ENCODE measurements around the gene GSDME.
"Not testable (repeated sequence)": the region's sequence is repeated elsewhere in the genome, so short reads cannot be mapped to it uniquely, and the experiment has no call there.

GSDME gene

GRCh38 chr7:24757353-24758275, at the start of gene GSDME:
TSS of gene GSDME (minus strand) at chr7:24757464. CDS start at chr7:24749774, 7,690 bp downstream.
- Mint-ChIP-seq H3K4me1 (ENCODE audit: low read depth) (peaks cover 28% of the 10 kb centered on the region), H3K36me3 (ENCODE audit: low read depth) (peaks cover 2% of the 10 kb centered on the region), H3K4me3 (peak within 1 kb of the TSS; percentile 89), H3K27ac (peak within 1 kb of the TSS; percentile 72), H3K27me3 (ENCODE audit: low read depth) (peaks cover 56% of the 10 kb centered on the region), H3K9me3 (no peaks in the 10 kb centered on the region)

- H3K9me3 Mint-ChIP-seq, result peaks cover 6% of the 10 kb centered on the region
- no peak overlapping the region for H3K4me3 Mint-ChIP-seq
- peaks cover 47% of the 10 kb centered on the region for H3K36me3 Mint-ChIP-seq (ENCODE audit: low read depth)
- no peak overlapping the region for H3K27ac Mint-ChIP-seq
- H3K4me1 Mint-ChIP-seq (ENCODE audit: low read depth), result peaks cover 8% of the 10 kb centered on the region
- no peaks in the 10 kb centered on the region for H3K27me3 Mint-ChIP-seq (ENCODE audit: low read depth)
Observed at GRCh38 chr7:24802300-24802699, 45.0 kb upstream of the GSDME start.

- Mint-ChIP-seq H3K36me3 (ENCODE audit: low read depth) (peaks cover 49% of the 10 kb centered on the region), H3K27me3 (ENCODE audit: low read depth) (no peaks in the 10 kb centered on the region), H3K27ac (no peak overlapping the region), H3K4me1 (ENCODE audit: low read depth) (peaks cover 8% of the 10 kb centered on the region), H3K4me3 (no peak overlapping the region), H3K9me3 (peaks cover 6% of the 10 kb centered on the region)
Observed at GRCh38 chr7:24801883-24802282, 44.6 kb upstream of the GSDME start.

GRCh38 chr7:24800667-24801066, 43.4 kb upstream of the GSDME start:
- Mint-ChIP-seq H3K4me3 (no peak overlapping the region), H3K36me3 (ENCODE audit: low read depth) (peaks cover 51% of the 10 kb centered on the region), H3K27ac (peak overlapping the region; percentile 79), H3K9me3 (peaks cover 6% of the 10 kb centered on the region), H3K4me1 (ENCODE audit: low read depth) (peaks cover 8% of the 10 kb centered on the region), H3K27me3 (ENCODE audit: low read depth) (no peaks in the 10 kb centered on the region)

- peaks cover 51% of the 10 kb centered on the region for H3K36me3 Mint-ChIP-seq (ENCODE audit: low read depth)
- no peaks in the 10 kb centered on the region for H3K27me3 Mint-ChIP-seq (ENCODE audit: low read depth)
- H3K4me1 Mint-ChIP-seq (ENCODE audit: low read depth), result peaks cover 8% of the 10 kb centered on the region
- peaks cover 6% of the 10 kb centered on the region for H3K9me3 Mint-ChIP-seq
- H3K27ac Mint-ChIP-seq, result no peak overlapping the region
- no peak overlapping the region for H3K4me3 Mint-ChIP-seq
Observed at GRCh38 chr7:24800073-24800472, 42.8 kb upstream of the GSDME start.

GRCh38 chr7:24799506-24799905, 42.2 kb upstream of the GSDME start:
- Mint-ChIP-seq H3K27me3 (ENCODE audit: low read depth) (no peaks in the 10 kb centered on the region), H3K4me3 (no peak overlapping the region), H3K9me3 (peaks cover 6% of the 10 kb centered on the region), H3K27ac (no peak overlapping the region), H3K36me3 (ENCODE audit: low read depth) (peaks cover 51% of the 10 kb centered on the region), H3K4me1 (ENCODE audit: low read depth) (peaks cover 13% of the 10 kb centered on the region)

- Mint-ChIP-seq H3K4me3 (no peak overlapping the region), H3K36me3 (ENCODE audit: low read depth) (peaks cover 47% of the 10 kb centered on the region), H3K27me3 (ENCODE audit: low read depth) (no peaks in the 10 kb centered on the region), H3K27ac (no peak overlapping the region), H3K9me3 (peaks cover 6% of the 10 kb centered on the region), H3K4me1 (ENCODE audit: low read depth) (peaks cover 24% of the 10 kb centered on the region)
Observed at GRCh38 chr7:24798261-24798660, 41.0 kb upstream of the GSDME start.

- H3K4me3 Mint-ChIP-seq, result no peak overlapping the region
- peaks cover 4% of the 10 kb centered on the region for H3K9me3 Mint-ChIP-seq
- no peak overlapping the region for H3K27ac Mint-ChIP-seq
- peaks cover 40% of the 10 kb centered on the region for H3K36me3 Mint-ChIP-seq (ENCODE audit: low read depth)
- H3K27me3 Mint-ChIP-seq (ENCODE audit: low read depth), result no peaks in the 10 kb centered on the region
- H3K4me1 Mint-ChIP-seq (ENCODE audit: low read depth), result peaks cover 24% of the 10 kb centered on the region
Observed at GRCh38 chr7:24797270-24797669, 40.0 kb upstream of the GSDME start.

- Mint-ChIP-seq H3K27me3 (ENCODE audit: low read depth) (no peaks in the 10 kb centered on the region), H3K27ac (no peak overlapping the region), H3K9me3 (no peaks in the 10 kb centered on the region), H3K4me1 (ENCODE audit: low read depth) (peaks cover 16% of the 10 kb centered on the region), H3K36me3 (ENCODE audit: low read depth) (peaks cover 22% of the 10 kb centered on the region), H3K4me3 (no peak overlapping the region)
Observed at GRCh38 chr7:24795407-24795767, 38.1 kb upstream of the GSDME start.

GRCh38 chr7:24794751-24795406, 37.6 kb upstream of the GSDME start:
- H3K4me3 Mint-ChIP-seq; H3K27ac Mint-ChIP-seq; H3K9me3 Mint-ChIP-seq; H3K27me3 Mint-ChIP-seq (ENCODE audit: low read depth): not testable (repeated sequence)
- peaks cover 22% of the 10 kb centered on the region for H3K36me3 Mint-ChIP-seq (ENCODE audit: low read depth)
- peaks cover 16% of the 10 kb centered on the region for H3K4me1 Mint-ChIP-seq (ENCODE audit: low read depth)

- Mint-ChIP-seq H3K4me3 (no peak overlapping the region), H3K27me3 (ENCODE audit: low read depth) (no peaks in the 10 kb centered on the region), H3K4me1 (ENCODE audit: low read depth) (peaks cover 16% of the 10 kb centered on the region), H3K9me3 (no peaks in the 10 kb centered on the region), H3K27ac (peak overlapping the region; percentile 13), H3K36me3 (ENCODE audit: low read depth) (peaks cover 22% of the 10 kb centered on the region)
Observed at GRCh38 chr7:24793982-24794648, 36.9 kb upstream of the GSDME start.

GRCh38 chr7:24788961-24789576, 31.8 kb upstream of the GSDME start:
- Mint-ChIP-seq H3K27ac (no peak overlapping the region), H3K36me3 (ENCODE audit: low read depth) (peaks cover 6% of the 10 kb centered on the region), H3K9me3 (no peaks in the 10 kb centered on the region), H3K4me1 (ENCODE audit: low read depth) (peaks cover 10% of the 10 kb centered on the region), H3K4me3 (no peak overlapping the region), H3K27me3 (ENCODE audit: low read depth) (no peaks in the 10 kb centered on the region)

GRCh38 chr7:24788075-24788474, 30.8 kb upstream of the GSDME start:
- Mint-ChIP-seq H3K27ac (no peak overlapping the region), H3K9me3 (no peaks in the 10 kb centered on the region), H3K4me1 (ENCODE audit: low read depth) (peaks cover 4% of the 10 kb centered on the region), H3K27me3 (ENCODE audit: low read depth) (no peaks in the 10 kb centered on the region), H3K4me3 (no peak overlapping the region), H3K36me3 (ENCODE audit: low read depth) (peaks cover 13% of the 10 kb centered on the region)

- H3K9me3 Mint-ChIP-seq, result no peaks in the 10 kb centered on the region
- H3K4me3 Mint-ChIP-seq, result no peak overlapping the region
- peaks cover 4% of the 10 kb centered on the region for H3K4me1 Mint-ChIP-seq (ENCODE audit: low read depth)
- H3K36me3 Mint-ChIP-seq (ENCODE audit: low read depth), result peaks cover 16% of the 10 kb centered on the region
- no peaks in the 10 kb centered on the region for H3K27me3 Mint-ChIP-seq (ENCODE audit: low read depth)
- H3K27ac Mint-ChIP-seq, result peak overlapping the region; percentile 53
Observed at GRCh38 chr7:24786941-24787340, 29.7 kb upstream of the GSDME start.
